NCI-H446 (cell line): ENCODE results near the gene CD151.
A peak's percentile ranks its signal among the peaks of the same experiment; 100 is the strongest.

Experiments used
- DNase-seq, 2 experiments: peaks; one replicate each; lab custom pipeline; 2025; lab: John Stamatoyannopoulos, UW

Gene CD151

GRCh38 chr11:815675-816432 is 16.9 kb upstream of the CD151 start:
- DNase-seq, result no peak

DNA sequence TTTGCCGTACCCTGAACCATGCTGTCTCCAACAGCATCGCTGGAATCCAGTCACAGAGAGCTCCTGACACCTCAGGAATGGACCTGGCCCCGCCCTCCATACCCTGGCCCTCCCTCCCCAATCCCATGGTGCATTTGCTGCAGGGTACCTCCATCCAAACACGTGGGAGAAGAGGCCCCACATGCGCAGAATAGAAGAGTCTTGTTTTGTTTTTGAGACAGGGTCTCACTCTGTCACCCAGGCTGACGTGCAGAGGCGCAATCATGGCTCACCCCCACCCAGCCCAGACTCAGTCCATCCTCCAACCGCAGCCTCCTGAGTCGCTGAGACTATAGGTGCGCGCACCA is 16.3 kb upstream of the CD151 start:
- DNase-seq, result no peak

- DNase-seq, result no peak
Measured at GRCh38 chr11:818396-819128, 14.2 kb upstream of the CD151 start, which contains the start of gene PNPLA2. PNPLA2 (plus strand) TSS chr11:818914; CDS start chr11:819719, 805 bp downstream.

DNA sequence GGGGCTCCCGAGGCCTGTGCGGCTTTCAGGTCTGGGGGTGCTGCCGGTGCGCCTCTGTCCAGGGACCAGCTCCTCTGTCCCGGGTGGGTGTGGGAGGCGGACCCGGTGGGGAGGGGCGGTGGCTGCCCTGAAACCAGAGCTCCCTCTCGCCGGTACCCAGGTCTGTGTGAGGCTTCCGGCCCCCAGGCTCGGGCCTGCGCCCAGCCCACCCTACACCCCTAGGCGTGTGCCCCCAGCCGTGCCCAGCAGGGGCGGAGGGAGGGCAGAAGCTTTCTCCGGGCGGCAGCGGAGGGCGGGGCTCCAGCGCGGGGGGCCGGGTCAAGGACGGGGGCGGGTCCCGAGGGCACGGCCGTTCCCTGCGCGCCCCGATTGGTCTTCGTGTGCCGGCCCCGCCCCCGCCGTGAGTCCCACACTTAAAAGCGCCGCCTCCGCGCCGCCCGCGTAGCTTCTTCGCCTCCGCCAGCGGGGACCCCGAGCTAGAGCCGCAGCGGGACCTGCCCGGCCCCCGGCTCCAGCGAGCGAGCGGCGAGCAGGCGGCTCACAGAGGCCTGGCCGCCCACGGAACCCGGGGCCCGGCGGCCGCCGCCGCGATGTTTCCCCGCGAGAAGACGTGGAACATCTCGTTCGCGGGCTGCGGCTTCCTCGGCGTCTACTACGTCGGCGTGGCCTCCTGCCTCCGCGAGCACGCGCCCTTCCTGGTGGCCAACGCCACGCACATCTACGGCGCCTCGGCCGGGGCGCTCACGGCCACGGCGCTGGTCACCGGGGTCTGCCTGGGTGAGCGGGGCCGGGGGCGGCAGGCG is 13.4 kb upstream of the CD151 start:
- peak; percentile 71 to 94 for DNase-seq

GRCh38 chr11:819943-820649 is 12.7 kb upstream of the CD151 start:
- peak; percentile 34 to 65 for DNase-seq

DNA sequence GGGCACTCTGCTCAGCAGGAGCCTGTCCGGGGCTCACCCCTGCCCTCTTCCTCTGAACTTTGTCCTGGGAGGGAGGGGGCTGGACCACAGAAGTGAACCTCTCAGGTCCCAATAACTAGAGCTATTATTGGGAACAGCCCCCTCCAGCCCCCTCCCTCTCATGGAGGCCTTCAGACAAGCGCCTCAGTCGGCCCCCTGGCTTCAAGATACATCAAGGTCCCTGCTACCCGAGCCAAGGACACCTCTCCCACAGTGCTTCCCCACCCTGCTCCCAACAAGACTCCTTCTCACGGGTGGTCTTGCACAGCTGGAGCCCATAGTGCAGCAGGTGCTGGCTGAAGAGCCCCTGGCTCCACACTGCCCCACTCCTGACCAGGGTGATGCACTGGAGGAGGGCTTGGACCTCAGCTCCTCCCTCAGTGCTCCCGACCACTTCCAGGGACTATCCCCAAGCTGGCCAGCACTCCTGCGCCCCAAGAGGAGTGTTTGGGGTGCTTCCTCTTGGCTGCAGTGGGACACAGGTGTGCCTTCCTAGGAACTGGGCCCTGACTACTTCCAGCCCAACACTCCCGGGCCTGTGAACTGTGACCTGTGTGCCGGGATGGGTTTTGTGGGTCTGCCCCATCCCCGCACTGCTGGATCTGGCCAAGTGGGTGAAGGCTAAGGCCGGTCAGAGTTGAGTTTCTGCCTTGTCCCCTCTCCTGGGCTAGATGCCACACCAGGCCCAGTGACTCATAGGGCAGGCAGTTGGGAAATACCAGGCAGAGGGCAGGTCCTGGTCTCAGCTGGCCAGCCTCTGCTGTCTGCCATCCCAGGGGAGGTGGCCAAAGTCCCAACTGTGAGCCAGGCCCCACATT is 11.9 kb upstream of the CD151 start:
- no peak for DNase-seq

GRCh38 chr11:821512-822371 is 11.0 kb upstream of the CD151 start:
- DNase-seq, result no peak

GRCh38 chr11:823441-824291 is 9.1 kb upstream of the CD151 start:
- DNase-seq, result no peak

DNA sequence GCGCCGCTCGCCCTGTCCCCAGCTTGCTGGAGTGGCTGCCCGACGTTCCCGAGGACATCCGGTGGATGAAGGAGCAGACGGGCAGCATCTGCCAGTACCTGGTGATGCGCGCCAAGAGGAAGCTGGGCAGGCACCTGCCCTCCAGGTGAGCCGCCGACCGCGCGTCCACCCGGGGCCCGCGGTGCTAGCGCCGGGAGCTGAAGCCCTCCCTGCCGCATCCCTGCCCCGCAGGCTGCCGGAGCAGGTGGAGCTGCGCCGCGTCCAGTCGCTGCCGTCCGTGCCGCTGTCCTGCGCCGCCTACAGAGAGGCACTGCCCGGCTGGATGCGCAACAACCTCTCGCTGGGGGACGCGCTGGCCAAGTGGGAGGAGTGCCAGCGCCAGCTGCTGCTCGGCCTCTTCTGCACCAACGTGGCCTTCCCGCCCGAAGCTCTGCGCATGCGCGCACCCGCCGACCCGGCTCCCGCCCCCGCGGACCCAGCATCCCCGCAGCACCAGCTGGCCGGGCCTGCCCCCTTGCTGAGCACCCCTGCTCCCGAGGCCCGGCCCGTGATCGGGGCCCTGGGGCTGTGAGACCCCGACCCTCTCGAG is 8.4 kb upstream of the CD151 start:
- no peak for DNase-seq

DNA sequence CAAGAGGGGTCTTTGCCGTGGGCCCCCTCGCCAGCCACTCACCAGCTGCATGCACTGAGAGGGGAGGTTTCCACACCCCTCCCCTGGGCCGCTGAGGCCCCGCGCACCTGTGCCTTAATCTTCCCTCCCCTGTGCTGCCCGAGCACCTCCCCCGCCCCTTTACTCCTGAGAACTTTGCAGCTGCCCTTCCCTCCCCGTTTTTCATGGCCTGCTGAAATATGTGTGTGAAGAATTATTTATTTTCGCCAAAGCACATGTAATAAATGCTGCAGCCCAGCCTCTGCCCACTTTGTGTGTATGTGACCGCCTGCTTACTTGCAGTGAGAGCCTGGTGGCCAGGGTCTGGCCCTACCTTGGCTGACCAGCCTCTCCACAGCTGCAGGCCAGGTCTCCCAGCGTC is 7.8 kb upstream of the CD151 start:
- DNase-seq, result no peak

- no peak for DNase-seq
Measured at GRCh38 chr11:825366-826226, 7.2 kb upstream of the CD151 start.

DNA sequence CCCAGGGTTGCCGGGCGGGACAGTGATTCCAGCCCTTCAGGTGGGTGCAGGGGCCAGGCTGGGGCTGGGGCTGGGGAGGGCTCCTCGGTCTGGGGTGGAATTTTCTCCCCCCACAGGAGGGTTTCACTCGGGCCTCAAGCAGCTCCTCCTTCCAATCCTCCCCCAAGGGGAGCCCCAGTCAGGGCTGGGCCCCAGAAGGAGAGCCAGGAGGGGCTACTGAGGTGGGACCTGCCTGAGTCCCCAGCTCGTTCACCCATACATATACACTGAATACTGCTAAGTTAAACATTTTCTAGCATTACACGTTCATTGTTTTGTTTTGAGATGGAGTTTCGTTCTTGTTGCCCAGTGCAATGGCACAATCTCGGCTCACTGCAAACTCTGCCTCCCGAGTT is 6.5 kb upstream of the CD151 start:
- no peak for DNase-seq

DNA sequence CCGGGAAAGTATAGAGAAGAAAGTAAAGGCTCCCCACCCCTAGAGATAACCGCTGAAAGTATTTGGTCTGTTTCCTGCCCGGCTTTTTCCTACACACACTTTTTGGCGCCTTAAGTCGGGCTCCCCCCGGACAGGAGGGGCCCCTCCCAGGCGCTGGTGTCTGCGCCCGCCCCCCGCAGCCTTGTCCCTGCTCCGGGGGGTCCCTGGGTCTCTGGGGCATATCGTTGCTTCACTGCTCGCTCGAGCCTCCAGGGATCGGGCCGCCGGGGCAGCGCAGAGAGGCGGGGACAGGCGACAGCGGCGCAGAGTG is 6.0 kb upstream of the CD151 start:
- no peak for DNase-seq

GRCh38 chr11:827146-827896 is 5.4 kb upstream of the CD151 start:
- no peak for DNase-seq

DNA sequence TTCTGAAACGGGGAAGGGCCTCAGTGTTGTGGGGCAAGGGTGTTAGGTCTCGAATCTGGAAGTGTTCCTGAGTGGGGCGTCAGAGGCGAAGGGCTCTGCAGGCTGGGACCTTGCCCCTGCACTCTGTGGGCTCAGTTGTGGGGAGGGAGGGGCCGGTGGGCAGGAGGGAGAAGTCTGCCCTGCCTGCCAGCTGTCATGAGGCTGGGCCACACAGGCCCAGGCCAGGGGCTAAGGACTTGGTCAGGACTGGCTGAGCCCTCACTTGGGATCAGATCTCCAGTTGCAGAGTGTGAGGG is 4.9 kb upstream of the CD151 start, which contains the start of gene CRACR2B:
TSS of gene CRACR2B (plus strand) at position 23 of the 296 bp plus-strand sequence. CDS start 689 bp downstream, outside the sequence.
- DNase-seq, result no peak

DNA sequence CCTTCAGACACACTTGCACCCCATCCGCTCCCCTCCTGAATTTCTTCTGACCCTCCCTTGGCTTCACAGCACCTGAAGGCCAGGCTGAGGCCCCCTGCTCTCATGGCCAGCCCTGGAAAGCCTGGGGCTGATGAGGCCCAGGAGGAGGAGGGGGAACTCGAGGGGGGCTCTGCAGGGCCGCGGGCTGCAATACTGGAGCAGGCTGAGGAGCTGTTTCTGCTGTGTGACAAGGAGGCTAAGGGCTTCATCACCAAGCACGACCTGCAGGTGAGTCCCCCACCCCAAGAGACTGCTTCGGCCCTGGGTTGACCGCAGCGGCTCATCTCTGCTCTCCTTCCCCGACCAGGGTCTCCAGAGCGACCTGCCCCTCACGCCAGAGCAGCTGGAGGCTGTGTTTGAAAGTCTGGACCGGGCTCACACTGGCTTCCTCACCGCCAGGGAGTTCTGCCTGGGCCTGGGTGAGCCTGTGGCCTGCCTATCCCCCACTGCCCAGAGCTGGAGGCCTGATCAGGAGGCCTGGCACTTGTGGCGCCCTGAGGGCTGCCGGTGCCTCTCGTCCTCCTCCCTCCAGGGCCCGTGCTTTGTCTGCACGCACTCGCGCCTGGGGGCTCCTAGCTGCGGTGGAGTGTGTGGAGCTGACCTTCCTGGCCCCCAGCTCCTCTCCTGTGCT is 4.1 kb upstream of the CD151 start:
- DNase-seq, result no peak
